Tibial nerve (tissue), 3 donors: ENCODE results near the gene CLCNKA.

ENCODE experiments used
- CTCF ChIP-seq, 5 experiments: fragments of 200-600 bp in 3 of 5; fragments of 450-650 bp in 2 of 5; sonication (generic) in 3 of 5; IDR thresholded peaks; one replicate each; pipeline ENCODE4 v1.5.1; 2016 to 2019; ENCODE audit warnings: antibody characterized with exemption in 5 of 5, mild to moderate bottlenecking in 3 of 5, moderate library complexity in 2 of 5
- POLR2A ChIP-seq, 2 donors: fragments of 450-650 bp; IDR thresholded peaks; one replicate each; pipeline ENCODE4 v1.6.1; 2017; ENCODE audit warnings: antibody characterized with exemption in 2 of 2, mild to moderate bottlenecking in 2 of 2, moderate library complexity in 2 of 2

DNA sequence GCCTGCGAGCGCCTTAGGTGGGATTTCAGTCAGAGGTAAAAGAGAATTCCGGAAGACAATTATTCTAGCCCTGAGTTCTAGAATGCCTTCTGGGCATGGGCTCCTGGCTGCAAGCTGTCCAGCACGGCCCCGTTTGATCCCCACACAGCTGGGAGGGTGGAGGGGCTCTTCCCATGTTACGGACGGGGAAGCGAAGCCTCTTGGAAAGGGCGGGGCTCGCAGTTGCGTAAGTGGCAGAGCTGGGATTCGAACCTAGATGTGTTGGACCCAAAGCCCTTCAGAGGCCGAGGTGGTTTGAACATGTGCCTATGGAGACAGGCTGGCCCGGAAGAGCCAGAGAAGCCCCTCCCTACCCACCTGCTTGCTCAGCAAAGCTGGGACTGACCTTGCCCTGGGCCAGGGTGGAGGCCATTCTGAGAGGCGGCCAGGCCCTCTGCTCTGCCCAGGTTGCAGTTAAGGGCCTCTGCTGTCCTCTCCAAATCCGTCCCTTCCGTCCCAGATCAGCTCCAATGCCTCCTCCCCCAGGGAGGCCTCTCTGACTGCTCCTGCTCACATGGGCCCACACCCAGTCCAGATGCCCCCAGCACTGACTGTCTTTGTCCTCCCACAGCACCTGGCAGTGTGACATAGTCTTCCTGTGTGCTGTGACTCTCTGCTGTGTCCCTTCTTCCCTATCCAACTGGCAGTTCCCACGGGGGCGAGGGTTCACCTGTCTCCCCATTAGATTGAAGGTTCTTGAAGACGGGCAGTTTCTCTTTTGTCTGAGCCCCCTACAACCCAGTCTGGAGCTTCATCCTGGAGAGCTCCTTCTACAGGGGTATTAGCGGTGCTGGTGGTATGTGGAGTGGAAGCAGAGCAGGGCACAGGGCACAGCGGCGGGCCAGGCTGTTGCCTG is 2.8 kb upstream of the CLCNKA start:
- TF ChIP-seq CTCF (IDR thresholded peaks at IDR 0.05) (no peak), POLR2A (IDR thresholded peaks at IDR 0.05) (no peak)
